Endometrial microvascular endothelial cells (primary cell): ENCODE measurements around the gene PNMA6E. TPM values are rescaled to one million over a fixed set of nuclear protein-coding genes. Genes with fewer than 3 reads are reported as not detected.
"Not testable (repeated sequence)": the region's sequence is repeated elsewhere in the genome, so short reads cannot be mapped to it uniquely, and the experiment has no call there.

ENCODE experiments used
- in situ Hi-C: cut with HindIII; loops from 2 replicates; pipeline ENCODE4 v1.10.0; 2017; ENCODE audit warnings: low sequenced_read_pairs, low pct_unique_long_range_greater_than_20kb; ENCODE audit errors: inconsistent ontology term
- total RNA-seq: library from RNA; depleted of rRNA; stranded (reverse); fragments of >200 nt; gene quantifications from one replicate; pipeline ENCODE4 v1.2.3, GENCODE V29; 2015; ENCODE audit errors: inconsistent ontology term

The PNMA6E gene
- total RNA-seq, 1 donor from 2014 or later: not detected

GRCh38 chrX:153389460-153389768 lies 11.7 kb downstream of the PNMA6E start:
- in situ Hi-C loops: not testable (repeated sequence)

DNA sequence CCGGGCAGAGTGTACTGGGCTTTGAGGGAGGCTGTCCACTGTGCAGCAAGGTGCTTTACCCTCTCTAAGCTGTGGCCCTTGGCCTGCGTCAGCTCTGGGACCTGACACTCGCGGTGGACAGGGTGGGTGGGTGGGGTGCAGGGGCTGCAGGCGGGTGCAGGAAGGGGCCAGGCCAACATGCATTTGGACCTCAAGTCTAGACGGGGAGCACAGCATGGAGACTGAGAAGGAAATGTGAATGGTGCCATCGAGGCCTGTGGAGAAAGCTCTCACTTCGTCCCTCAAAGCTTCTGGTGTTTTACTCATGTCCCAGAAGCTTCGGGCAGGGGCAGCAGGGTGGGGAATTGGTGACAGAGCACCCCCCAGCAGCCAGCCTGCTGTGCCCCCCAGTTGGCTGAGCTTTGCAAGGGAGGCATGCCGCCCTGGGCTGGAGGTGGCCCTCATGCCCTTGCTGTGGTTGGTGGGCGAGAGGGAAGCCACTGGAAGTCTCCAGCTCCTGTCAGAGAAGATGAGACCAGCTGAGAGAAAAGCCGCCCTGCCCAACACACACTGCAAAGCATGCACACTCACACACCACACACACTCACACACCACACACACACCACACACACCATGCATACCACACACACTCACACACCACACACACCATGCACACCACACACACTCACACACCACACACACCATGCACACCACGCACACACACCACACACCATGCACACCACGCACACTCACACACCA lies 12.3 kb downstream of the PNMA6E start:
- in situ Hi-C loops: no loop called here

DNA sequence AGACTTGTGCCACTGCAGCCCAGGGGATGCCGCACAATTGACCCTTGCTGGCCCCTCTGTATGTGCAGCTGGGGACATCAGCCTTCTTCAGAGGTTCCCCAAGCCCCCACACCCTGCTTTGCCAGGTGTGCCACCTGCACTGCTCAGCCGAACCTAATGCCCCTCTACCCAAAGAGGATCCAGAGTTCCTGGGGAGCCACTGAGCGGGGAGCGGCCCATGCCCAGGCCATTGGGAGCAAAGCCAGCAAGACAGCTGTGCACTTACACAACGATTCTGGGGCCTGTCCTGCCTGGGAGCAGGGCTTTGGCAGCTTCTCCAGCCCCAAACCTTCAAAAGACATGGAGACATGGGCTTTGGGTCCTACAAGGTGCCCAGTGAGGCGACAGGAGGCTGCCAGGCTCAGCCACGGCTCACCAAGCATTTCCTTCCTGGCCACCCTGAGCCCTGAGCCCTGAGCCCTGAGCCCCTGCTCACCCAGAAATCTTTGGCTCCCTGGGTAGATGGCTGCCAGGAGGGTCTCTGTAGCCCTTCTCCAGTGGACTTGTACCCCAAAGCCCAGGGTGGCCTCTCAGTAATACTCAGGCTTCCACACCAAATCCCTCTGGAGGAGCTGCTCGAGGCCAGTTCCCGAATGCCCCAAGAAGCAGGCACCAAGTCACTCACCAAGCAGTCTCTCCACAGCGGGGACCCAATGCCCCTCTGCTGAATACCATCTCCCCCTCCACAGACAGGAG lies 13.0 kb downstream of the PNMA6E start:
- in situ Hi-C loops: no loop called here

- in situ Hi-C loops: no loop called here
Measured at GRCh38 chrX:153387345-153387744, 13.8 kb downstream of the PNMA6E start.

DNA sequence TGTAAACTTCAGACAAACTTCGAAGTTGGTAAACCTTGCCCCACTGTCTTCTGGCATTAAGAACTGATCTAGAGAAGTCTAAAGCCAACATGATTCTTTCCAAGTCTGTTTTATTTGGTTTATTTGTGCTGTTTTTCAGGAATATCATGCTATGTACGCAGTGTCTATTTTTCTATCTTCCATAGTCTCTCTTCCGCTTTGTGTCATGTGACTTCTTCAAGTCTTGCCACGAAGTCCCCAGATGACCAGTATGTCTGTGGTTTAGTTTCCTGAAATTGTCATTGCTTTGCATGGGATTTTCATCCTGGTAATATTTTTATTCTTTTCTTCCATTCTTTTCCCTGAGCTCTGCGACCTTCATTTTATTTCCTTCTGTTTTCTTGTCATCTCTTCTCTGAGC lies 15.1 kb downstream of the PNMA6E start:
- in situ Hi-C loops: no loop called here

DNA sequence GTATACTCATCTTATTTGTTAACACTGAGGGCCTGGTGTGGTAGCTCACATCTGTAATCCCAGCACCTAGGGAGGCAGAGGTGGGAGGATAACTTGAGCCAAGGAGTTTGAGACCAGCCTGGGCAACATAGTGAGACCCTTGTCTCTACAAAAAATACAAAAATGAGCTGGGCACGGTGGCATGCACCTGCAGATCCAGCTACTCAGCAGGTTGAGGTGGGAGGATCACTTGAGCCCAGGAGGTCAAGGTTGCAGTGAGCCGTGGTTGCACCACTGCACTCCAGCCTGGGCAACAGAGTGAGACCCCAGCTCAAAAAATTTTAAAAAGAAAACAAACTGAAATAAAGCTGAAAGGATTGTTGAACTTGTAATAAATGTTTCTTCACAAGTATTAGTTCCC lies 16.2 kb downstream of the PNMA6E start:
- in situ Hi-C loops: not testable (repeated sequence)

DNA sequence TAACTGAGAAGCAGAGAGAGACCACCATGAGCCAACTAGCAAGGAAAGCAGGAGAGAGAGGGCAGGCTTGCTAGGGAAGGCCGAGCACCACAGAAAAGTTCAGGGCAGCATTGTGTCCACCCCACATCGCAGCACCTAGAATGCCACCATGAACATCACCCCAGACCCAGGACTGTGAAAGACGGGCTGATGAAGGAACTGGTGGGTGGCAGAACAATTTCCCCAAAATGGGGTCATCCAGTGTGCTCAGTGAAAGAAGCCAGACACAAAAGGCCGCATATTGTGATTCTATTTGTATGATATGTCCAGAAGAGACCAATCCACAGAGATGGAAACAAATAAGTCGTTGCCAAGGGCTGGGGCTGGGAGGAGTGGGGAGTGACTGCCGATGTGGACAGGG lies 16.8 kb downstream of the PNMA6E start:
- in situ Hi-C loops: no loop called here

DNA sequence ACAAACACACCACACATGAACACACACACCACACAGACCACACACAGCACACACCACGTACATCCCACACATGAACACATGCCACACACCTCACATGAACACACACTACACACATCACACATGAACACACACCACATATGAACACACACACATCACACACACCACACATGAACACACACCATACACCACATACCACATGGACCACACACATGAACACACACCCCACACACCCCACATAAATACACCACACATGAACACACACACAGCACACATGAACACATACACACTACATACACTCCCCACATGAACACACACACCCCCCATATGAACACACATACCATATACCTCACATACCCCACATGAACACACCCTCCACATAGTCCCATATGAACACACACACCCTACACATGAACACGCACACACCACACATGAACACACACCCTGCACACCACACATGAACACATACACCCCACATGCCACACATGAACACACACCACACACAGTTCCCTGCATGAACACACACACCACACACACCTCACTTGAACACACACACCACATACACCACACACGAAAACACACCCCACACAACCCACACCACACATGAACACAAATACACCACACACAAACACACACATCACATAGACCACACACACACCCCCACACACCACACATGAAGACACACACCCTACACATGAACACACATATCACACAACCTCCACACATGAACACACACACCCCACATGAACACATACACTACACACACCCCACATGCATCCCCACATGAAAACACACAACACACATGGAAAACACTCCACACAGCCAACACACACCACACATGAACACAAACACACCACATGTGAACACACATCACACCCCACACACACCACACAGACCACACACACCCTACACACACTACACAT lies 18.3 kb downstream of the PNMA6E start:
- in situ Hi-C loops: no loop called here

- in situ Hi-C loops: no loop called here
Measured at GRCh38 chrX:153381684-153382532, 19.2 kb downstream of the PNMA6E start.

- in situ Hi-C loops: no loop called here
Measured at GRCh38 chrX:153380691-153381090, 20.5 kb downstream of the PNMA6E start.

GRCh38 chrX:153379971-153380581 lies 21.1 kb downstream of the PNMA6E start:
- in situ Hi-C loops: no loop called here

DNA sequence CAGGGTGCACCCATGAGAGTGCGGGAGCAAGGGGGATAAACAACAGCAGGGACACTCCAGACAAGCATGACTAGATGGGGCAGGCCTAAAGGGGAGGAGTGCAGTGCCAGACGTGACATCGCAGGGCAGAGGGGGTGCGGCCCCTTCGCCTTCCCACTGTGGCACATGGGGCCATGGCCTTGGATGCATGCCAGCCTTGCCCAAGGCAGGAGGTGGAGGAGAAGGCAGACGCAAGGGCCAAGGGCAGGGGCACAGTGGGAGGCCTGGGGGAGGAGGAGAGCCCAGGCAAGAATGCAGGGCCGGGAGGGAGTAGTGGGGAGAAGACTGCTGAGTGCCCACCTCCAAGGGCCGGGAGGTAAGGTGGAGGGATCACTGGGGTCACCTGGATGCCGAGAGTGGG lies 21.6 kb downstream of the PNMA6E start:
- in situ Hi-C loops: no loop called here

DNA sequence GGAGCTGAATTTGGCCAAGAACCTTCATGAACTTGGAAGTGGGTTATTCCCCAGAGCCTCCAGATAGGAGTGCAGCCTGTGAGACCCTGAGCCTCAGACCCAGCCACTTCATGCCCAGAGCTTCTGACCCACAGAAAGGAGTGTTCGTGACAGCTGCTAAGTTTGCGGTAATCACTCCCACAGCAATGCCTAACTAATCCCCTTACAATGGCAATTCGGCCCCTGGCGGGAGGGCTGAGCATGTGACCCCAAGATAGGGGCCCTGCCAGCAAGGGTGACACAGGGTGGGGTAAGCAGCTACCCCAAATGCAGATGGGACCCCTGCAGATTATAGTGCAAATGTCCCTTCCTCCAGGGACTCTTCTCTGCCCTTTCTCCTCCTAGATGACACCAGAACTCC lies 22.5 kb downstream of the PNMA6E start:
- in situ Hi-C loops: no loop called here

- in situ Hi-C loops: no loop called here
Measured at GRCh38 chrX:153377727-153378126, 23.4 kb downstream of the PNMA6E start.

- in situ Hi-C loops: no loop called here
Measured at GRCh38 chrX:153375571-153375970, 25.6 kb downstream of the PNMA6E start.

DNA sequence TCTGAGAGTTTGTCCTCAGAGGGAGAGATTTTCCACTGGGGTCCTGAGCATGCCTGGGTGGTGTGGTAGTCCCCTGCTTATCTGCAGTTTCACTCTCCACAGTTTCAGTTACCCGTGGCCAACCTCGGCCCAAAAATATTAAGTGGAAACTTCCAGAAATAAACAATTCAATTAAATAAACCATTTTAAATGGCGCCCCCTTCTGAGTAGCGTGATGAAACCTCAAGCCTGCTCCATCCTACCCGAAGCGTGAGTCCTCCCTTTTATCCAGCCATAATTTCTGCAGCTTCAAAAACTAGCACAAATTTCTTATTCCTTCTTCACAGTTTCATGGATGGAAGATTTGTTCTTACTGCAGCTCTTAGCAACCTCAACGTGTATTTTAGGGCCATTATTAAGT lies 26.7 kb downstream of the PNMA6E start:
- in situ Hi-C loops: no loop called here

DNA sequence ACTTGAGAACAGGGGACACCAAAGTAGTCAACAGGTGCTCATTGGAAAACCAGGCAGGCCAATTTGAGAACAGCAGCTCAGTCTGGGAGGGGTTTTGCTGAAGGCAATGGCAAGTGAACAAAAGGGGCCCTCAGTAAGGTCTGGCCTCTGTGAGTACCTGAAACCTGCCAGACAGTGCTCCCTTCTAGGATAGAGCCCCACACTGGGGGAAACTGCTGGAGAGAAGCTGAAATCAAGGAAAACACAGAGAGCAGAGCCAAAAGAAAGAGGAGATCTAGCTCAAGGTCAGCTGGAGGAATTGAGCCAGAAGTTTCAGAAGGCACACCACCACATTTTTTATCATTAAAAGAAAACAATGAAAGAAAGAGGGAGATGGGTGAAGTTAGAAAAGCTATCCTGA lies 28.2 kb downstream of the PNMA6E start:
- in situ Hi-C loops: no loop called here

- in situ Hi-C loops: no loop called here
Measured at GRCh38 chrX:153371256-153371655, 29.9 kb downstream of the PNMA6E start.
